A549 (cell line): ENCODE data around the gene PSAPL1. TPM values are rescaled to one million over a fixed set of nuclear protein-coding genes. Genes with fewer than 3 reads are reported as not detected.

Source experiments
- ATAC-seq, 2 experiments: fragments of 200-7000 bp in 1 of 2; fragments of >200 bp in 1 of 2; cut with Nextera tagmentation in 1 of 2; cut with Tn5 transposase in 1 of 2; 3 replicates each; pipeline versions ENCODE4 v1.8.0 to v1.9.1; 2018 to 2020; ENCODE audit warnings: mild to moderate bottlenecking in 1 of 2, moderate library complexity in 1 of 2
- CTCF ChIA-PET: fragments of 300-600 bp; sonication (Branson Sonifier 250); formaldehyde crosslinking; extraction: SDS; loops from one replicate; lab custom pipeline; 2021; ENCODE audit warnings: antibody characterized with exemption, inconsistent platforms; lab: Yijun Ruan, JAX
- POLR2A ChIA-PET: fragments of 350-600 bp; formaldehyde crosslinking; extraction: SDS; loops from one replicate; lab custom pipeline; 2021; ENCODE audit warnings: antibody characterized with exemption, inconsistent platforms; lab: Yijun Ruan, JAX
- DNase-seq, 2 experiments: peaks; one replicate each; pipeline versions ENCODE4 v3.0.0 to v3.0.0-alpha.2; 2011 to 2016; ENCODE audit warnings: low read depth in 1 of 2, low spot score in 1 of 2
- FAIRE-seq: peaks from 2 replicates; lab custom pipeline; 2011; peaks lifted over from hg19 to GRCh38; lab: Jason Lieb, UNC
- H3K27ac ChIP-seq, 2 experiments: fragments of >200 bp; sonication (Bioruptor Twin); formaldehyde crosslinking; 3 replicates each; pipeline ENCODE4 v1.5.1; 2016 to 2017
- H3K4me1 ChIP-seq: fragments of >200 bp; sonication (Bioruptor Twin); formaldehyde crosslinking; 3 replicates; pipeline ENCODE4 v1.6.1; 2016
- H3K4me2 ChIP-seq: fragments of >200 bp; sonication (Bioruptor Twin); formaldehyde crosslinking; 3 replicates; pipeline ENCODE4 v1.6.1; 2016
- H3K4me3 ChIP-seq: fragments of >200 bp; sonication (Bioruptor Twin); formaldehyde crosslinking; 3 replicates; pipeline ENCODE4 v1.5.1; 2016
- H3K9me3 ChIP-seq: fragments of >200 bp; sonication (Bioruptor Twin); formaldehyde crosslinking; 3 replicates; pipeline ENCODE4 v1.6.1; 2016
- ATOH8 ChIP-seq: fragments of 250-450 bp; sonication (Bioruptor Pico); IDR thresholded peaks from 2 replicates; pipeline ENCODE4 v1.5.0; 2020; ENCODE audit warnings: low read depth, mild to moderate bottlenecking, moderate library complexity
- BCL3 ChIP-seq: fragments of >200 bp; sonication (Bioruptor Twin); formaldehyde crosslinking; IDR thresholded peaks from 3 replicates; pipeline ENCODE4 v1.6.1; 2016
- EHF ChIP-seq: fragments of 250-450 bp; sonication (Bioruptor Pico); IDR thresholded peaks from 2 replicates; pipeline ENCODE4 v1.5.0; 2020; ENCODE audit warnings: mild to moderate bottlenecking
- EHMT2 ChIP-seq: fragments of 200-600 bp; sonication (generic); IDR thresholded peaks from 2 replicates; pipeline ENCODE4 v1.6.1; 2016; ENCODE audit warnings: antibody characterized with exemption, low read depth, mild to moderate bottlenecking, moderate library complexity
- FOSL2 ChIP-seq, 2 experiments: fragments of 450-650 bp in 1 of 2; fragments of >200 bp in 1 of 2; sonication (Bioruptor Twin) in 1 of 2; formaldehyde crosslinking; IDR thresholded peaks; 2 replicates each; pipeline versions ENCODE4 v1.5.0 to v1.6.1; 2016 to 2020; ENCODE audit warnings: mild to moderate bottlenecking in 1 of 2, moderate library complexity in 1 of 2
- GATA3 ChIP-seq: IDR thresholded peaks from 2 replicates; pipeline ENCODE4 v1.6.1; 2012; ENCODE audit warnings: borderline replicate concordance
- HDAC2 ChIP-seq: fragments of 200-600 bp; sonication (generic); IDR thresholded peaks from 2 replicates; pipeline ENCODE4 v1.6.1; 2016
- HOXB5 ChIP-seq: fragments of 250-450 bp; sonication (Bioruptor Pico); IDR thresholded peaks from 2 replicates; pipeline ENCODE4 v1.5.0; 2020; ENCODE audit warnings: mild to moderate bottlenecking, moderate library complexity
- JUNB ChIP-seq: fragments of >200 bp; sonication (Bioruptor Twin); formaldehyde crosslinking; IDR thresholded peaks from 2 replicates; pipeline ENCODE4 v1.6.1; 2016
- MAZ ChIP-seq: fragments of 150-350 bp; IDR thresholded peaks from 2 replicates; pipeline ENCODE4 v1.6.1; 2014; ENCODE audit warnings: antibody characterized with exemption, low read depth, low read length, borderline replicate concordance
- NR3C1 ChIP-seq: fragments of >200 bp; sonication (Bioruptor Twin); formaldehyde crosslinking; IDR thresholded peaks from 3 replicates; pipeline ENCODE4 v1.6.1; 2017
- PHF8 ChIP-seq: fragments of 200-600 bp; sonication (generic); IDR thresholded peaks from 2 replicates; pipeline ENCODE4 v1.6.1; 2016; ENCODE audit warnings: low read depth, mild to moderate bottlenecking, antibody characterized with exemption, moderate library complexity, borderline replicate concordance
- POLR2A ChIP-seq: IDR thresholded peaks from 2 replicates; pipeline ENCODE4 v1.6.1; 2012; ENCODE audit warnings: mild to moderate bottlenecking, low read length
- RAD21 ChIP-seq, 2 experiments: fragments of >200 bp in 1 of 2; sonication (Bioruptor Twin) in 1 of 2; formaldehyde crosslinking in 1 of 2; IDR thresholded peaks in 1 of 2; conservative IDR thresholded peaks in 1 of 2; 2 replicates in 1 of 2; 3 replicates in 1 of 2; pipeline ENCODE4 v1.6.1; 2012 to 2018; ENCODE audit warnings: inconsistent platforms in 1 of 2
- RARB ChIP-seq: fragments of 250-450 bp; sonication (Bioruptor Pico); IDR thresholded peaks from 2 replicates; pipeline ENCODE4 v1.8.0; 2021; ENCODE audit warnings: mild to moderate bottlenecking, moderate library complexity
- RCOR1 ChIP-seq: fragments of 150-350 bp; IDR thresholded peaks from 2 replicates; pipeline ENCODE4 v1.6.1; 2014; ENCODE audit warnings: antibody characterized with exemption, low read length, low read depth
- RFX5 ChIP-seq: fragments of 450-650 bp; IDR thresholded peaks from 2 replicates; pipeline ENCODE4 v1.7.1; 2014; ENCODE audit warnings: antibody characterized with exemption, mild to moderate bottlenecking, moderate library complexity
- RNF2 ChIP-seq: fragments of 200-600 bp; sonication (generic); IDR thresholded peaks from 2 replicates; pipeline ENCODE4 v1.6.1; 2016; ENCODE audit warnings: low read depth, mild to moderate bottlenecking, antibody characterized with exemption, moderate library complexity, borderline replicate concordance
- SREBF2 ChIP-seq: fragments of 450-650 bp; IDR thresholded peaks from 2 replicates; pipeline ENCODE4 v1.6.1; 2014; ENCODE audit warnings: mild to moderate bottlenecking, moderate library complexity
- TP53 ChIP-seq: fragments of 250-450 bp; sonication (Bioruptor Pico); IDR thresholded peaks from 2 replicates; pipeline ENCODE4 v1.5.0; 2021; ENCODE audit warnings: mild to moderate bottlenecking, moderate library complexity
- ZSCAN20 ChIP-seq: fragments of 250-450 bp; sonication (Bioruptor Pico); IDR thresholded peaks from 2 replicates; pipeline ENCODE4 v1.8.0; 2022; ENCODE audit warnings: mild to moderate bottlenecking, moderate library complexity
- WGBS: methylation state at CpG from one replicate; pipeline ENCODE4 v1.1.6; 2017; ENCODE audit errors: missing lambda C conversion rate; 5-methylcytosine and 5-hydroxymethylcytosine counted together
- polyA plus RNA-seq, 4 experiments: library from polyadenylated mRNA; depleted of rRNA in 3 of 4; stranded (reverse); fragments of >200 nt; fragmentation: RNase III in 1 of 4; extraction: RNeasy Plus Mini Kit Qiagen cat#74134 plus additional on column Dnase treatment in 1 of 4; gene quantifications; 2 replicates in 3 of 4; 3 replicates in 1 of 4; pipeline ENCODE4 v1.2.3, GENCODE V29; 2011 to 2017

PSAPL1 gene
- polyA plus RNA-seq, 2 of the 4 experiments (the other 2 are of a cell fraction): 0.04 to 0.05 TPM

- DNase-seq: no peak
- TF ChIP-seq EHMT2: no peak
- TF ChIP-seq BCL3: no peak
- TF ChIP-seq ATOH8: no peak
- no peak for TF ChIP-seq JUNB
- no peak for TF ChIP-seq PHF8
- no peak for TF ChIP-seq SREBF2
- TF ChIP-seq POLR2A: no peak
- no peak for TF ChIP-seq RARB (CRISPR knock-in tag)
- no peak for TF ChIP-seq NR3C1
- TF ChIP-seq MAZ: no peak
- TF ChIP-seq RFX5: no peak
- TF ChIP-seq RNF2: no peak
- no peak for TF ChIP-seq EHF
- TF ChIP-seq RAD21 (conservative IDR thresholded peaks at IDR 0.05 in 1 of 2, IDR thresholded peaks at IDR 0.05 in 1 of 2): no peak
- TF ChIP-seq HOXB5 (CRISPR knock-in tag): no peak
- no peak for TF ChIP-seq HDAC2
- no peak for TF ChIP-seq ZSCAN20 (CRISPR knock-in tag)
- TF ChIP-seq RCOR1: no peak
- Histone ChIP-seq H3K27ac (0 out of 6 replicates have a peak overlapping the region, but pooled peaks of 1 of the 2 experiments have one; percentile 31), H3K4me3 (no peak overlapping the region), H3K4me2 (no peak overlapping the region), H3K9me3 (no peaks in the 10 kb centered on the region), H3K4me1 (peaks cover 10% of the 10 kb centered on the region)
- whole genome bisulfite sequencing: 76% methylated on average over 17 of the region's 29 CpGs
- FAIRE-seq: no peak
- no peak for ATAC-seq
- ChIA-PET POLR2A (no interaction called here), CTCF (no interaction called here)
Measured at GRCh38 chr4:7393601-7394575, 40.8 kb downstream of the PSAPL1 start.

- FAIRE-seq (no peak), ATAC-seq (no peak)
Measured at GRCh38 chr4:7392438-7393421, 42.0 kb downstream of the PSAPL1 start.

More at GRCh38 chr4:7392438-7393421, 42.0 kb downstream of the PSAPL1 start:
- no peak overlapping the region for H3K4me3 ChIP-seq
- CTCF ChIA-PET: no interaction called here
- no peak for DNase-seq
- 71% methylated on average over 18 of the region's 32 CpGs for WGBS
- peaks cover 10% of the 10 kb centered on the region for H3K4me1 ChIP-seq
- H3K27ac ChIP-seq: no peak overlapping the region
- TF ChIP-seq GATA3 (no peak), NR3C1 (no peak), TP53 (no peak), EHMT2 (no peak), FOSL2 (IDR thresholded peaks at IDR 0.05) (no peak), FOSL2 (CRISPR knock-in tag; IDR thresholded peaks at IDR 0.05) (no peak), RAD21 (conservative IDR thresholded peaks at IDR 0.05 in 1 of 2, IDR thresholded peaks at IDR 0.05 in 1 of 2) (no peak)
- TF ChIP-seq, all 56 proteins: peak for 0
- Histone ChIP-seq H3K4me2 (no peak overlapping the region), H3K9me3 (no peaks in the 10 kb centered on the region)
- POLR2A ChIA-PET: no interaction called here
